Fibroblast of the aortic adventitia (primary cell): ENCODE measurements around the gene FLNB. TPM values are rescaled to one million over a fixed set of nuclear protein-coding genes. Genes with fewer than 3 reads are reported as not detected.

ENCODE experiments used
- DNase-seq: peaks from one replicate; pipeline ENCODE4 v3.0.0-alpha.2; 2010; ENCODE audit warnings: low read depth
- H3K4me3 ChIP-seq: 2 replicates; pipeline ENCODE4 v1.5.1; 2011; ENCODE audit warnings: low read depth, mild to moderate bottlenecking, control low read depth, low read length, moderate library complexity
- total RNA-seq: library from RNA; depleted of rRNA; stranded (reverse); fragments of >200 nt; gene quantifications from 2 replicates; pipeline ENCODE4 v1.2.3, GENCODE V29; 2012; ENCODE audit warnings: low replicate concordance
- TF ChIP-seq, protein P1 (sequence below): IDR thresholded peaks from 2 replicates; pipeline ENCODE4 v1.5.1; 2011; ENCODE audit warnings: mild to moderate bottlenecking, low read length, control low read depth, inconsistent platforms; ENCODE audit not compliant: insufficient read depth

FLNB gene
- total RNA-seq, 1 donor: 69.0 TPM

DNA sequence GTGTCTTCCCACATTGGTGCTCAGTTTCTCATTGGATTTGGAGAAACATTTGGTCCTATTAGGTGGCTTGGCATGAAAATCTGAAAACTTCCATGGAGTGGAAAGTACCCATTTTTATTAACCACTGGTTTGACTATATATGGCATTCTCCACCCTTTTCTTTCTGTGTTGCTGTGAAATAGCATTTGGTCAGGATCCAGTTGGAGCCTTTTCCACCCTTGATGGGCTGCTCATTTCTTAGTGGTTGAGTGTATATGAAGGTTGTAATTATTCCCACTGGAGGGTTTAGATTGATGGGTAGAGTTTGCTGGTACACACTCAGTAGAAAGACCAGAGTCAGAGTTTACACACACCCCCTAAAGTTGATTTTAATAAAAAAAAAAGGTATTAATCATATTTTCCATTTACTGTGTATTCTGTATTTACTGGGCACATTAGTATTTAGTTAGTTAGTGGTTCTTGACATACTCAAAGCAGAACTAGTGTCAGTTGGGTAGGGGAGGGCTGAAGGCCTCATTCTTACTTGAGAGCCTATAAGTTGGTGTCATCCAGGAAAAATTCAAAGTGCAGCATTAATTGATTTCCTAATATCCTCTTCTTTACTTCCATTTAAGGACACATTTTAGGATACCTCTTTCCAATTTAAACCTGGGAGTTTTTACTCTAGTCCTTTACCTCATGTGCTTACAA is 69.5 kb downstream of the FLNB start:
- no peak overlapping the region for H3K4me3 ChIP-seq
- TF ChIP-seq, protein P1, sequence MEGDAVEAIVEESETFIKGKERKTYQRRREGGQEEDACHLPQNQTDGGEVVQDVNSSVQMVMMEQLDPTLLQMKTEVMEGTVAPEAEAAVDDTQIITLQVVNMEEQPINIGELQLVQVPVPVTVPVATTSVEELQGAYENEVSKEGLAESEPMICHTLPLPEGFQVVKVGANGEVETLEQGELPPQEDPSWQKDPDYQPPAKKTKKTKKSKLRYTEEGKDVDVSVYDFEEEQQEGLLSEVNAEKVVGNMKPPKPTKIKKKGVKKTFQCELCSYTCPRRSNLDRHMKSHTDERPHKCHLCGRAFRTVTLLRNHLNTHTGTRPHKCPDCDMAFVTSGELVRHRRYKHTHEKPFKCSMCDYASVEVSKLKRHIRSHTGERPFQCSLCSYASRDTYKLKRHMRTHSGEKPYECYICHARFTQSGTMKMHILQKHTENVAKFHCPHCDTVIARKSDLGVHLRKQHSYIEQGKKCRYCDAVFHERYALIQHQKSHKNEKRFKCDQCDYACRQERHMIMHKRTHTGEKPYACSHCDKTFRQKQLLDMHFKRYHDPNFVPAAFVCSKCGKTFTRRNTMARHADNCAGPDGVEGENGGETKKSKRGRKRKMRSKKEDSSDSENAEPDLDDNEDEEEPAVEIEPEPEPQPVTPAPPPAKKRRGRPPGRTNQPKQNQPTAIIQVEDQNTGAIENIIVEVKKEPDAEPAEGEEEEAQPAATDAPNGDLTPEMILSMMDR: no peak
- DNase-seq: no peak

GRCh38 chr3:58078610-58079009 is 70.4 kb downstream of the FLNB start:
- no peak overlapping the region for H3K4me3 ChIP-seq
- no peak for DNase-seq
- TF ChIP-seq, protein P1: no peak

DNA sequence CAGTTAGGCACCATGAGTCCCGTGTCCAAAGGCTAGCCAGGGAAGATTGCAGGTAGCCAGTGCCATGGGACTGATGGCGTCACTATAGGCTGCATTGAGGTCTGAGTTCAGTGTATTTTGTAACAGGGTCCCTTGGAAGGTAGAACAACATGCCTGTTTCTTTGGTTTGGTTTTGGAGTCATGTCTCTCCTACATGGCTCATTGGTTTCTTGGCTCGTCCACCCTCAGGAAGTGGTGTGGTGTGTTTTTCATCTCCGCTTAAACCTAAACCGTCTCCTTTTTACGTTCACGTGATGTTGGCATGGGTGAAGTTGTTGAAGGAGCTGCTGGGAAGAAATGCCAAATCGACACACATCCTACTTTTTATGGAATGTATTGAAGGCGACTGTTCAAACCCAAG is 71.6 kb downstream of the FLNB start:
- no peak for DNase-seq
- H3K4me3 ChIP-seq: no peak overlapping the region
- TF ChIP-seq, protein P1: no peak

DNA sequence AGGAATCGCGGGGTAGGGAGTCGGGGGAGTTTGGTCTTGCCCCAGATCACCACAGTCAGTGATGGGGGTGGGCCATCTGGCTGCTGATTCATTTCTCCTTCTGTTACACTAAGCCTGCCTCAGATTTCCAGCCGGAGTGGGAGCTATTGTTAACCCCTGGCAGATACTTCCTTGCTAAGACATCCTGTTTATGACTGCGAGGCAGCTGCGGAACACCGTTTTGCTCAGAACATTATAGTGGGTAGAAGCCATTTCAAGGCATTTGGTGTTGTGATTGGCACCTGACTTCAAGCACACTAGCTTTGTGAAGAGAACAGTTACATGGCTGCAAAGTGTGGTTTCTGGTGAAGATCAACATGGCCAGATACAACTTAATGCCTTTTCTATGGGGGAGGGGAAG is 73.8 kb downstream of the FLNB start:
- TF ChIP-seq, protein P1: no peak
- H3K4me3 ChIP-seq: no peak overlapping the region
- DNase-seq: peak; percentile 43

- TF ChIP-seq, protein P1: no peak
- H3K4me3 ChIP-seq: no peak overlapping the region
- no peak for DNase-seq
Measured at GRCh38 chr3:58084166-58084565, 75.9 kb downstream of the FLNB start.

- TF ChIP-seq, protein P1: no peak
- H3K4me3 ChIP-seq: no peak overlapping the region
- no peak for DNase-seq
Measured at GRCh38 chr3:58084788-58085543, 76.7 kb downstream of the FLNB start.
